HepG2 (cell line): ENCODE measurements around the gene MPC2. TPM values are rescaled to one million over a fixed set of nuclear protein-coding genes. Genes with fewer than 3 reads are reported as not detected.

Experiments
- ATF7 ChIP-seq, 2 experiments: fragments of 450-650 bp in 1 of 2; sonication (generic) in 1 of 2; formaldehyde crosslinking in 1 of 2; IDR thresholded peaks; 2 replicates each; pipeline versions ENCODE4 v1.4.0 to v1.6.1; 2016 to 2020; ENCODE audit warnings: antibody characterized with exemption in 1 of 2, mild to moderate bottlenecking in 1 of 2, missing genetic modification reagents in 1 of 2
- GABPB1 ChIP-seq: IDR thresholded peaks from 2 replicates; pipeline ENCODE4 v1.6.1; 2016; ENCODE audit warnings: mild to moderate bottlenecking, missing genetic modification reagents, moderate library complexity, missing compliant biosample characterization
- KAT8 ChIP-seq: IDR thresholded peaks from 2 replicates; pipeline ENCODE4 v1.6.1; 2016; ENCODE audit warnings: missing genetic modification reagents, missing compliant biosample characterization
- MTF1 ChIP-seq: sonication (generic); formaldehyde crosslinking; IDR thresholded peaks from 2 replicates; pipeline ENCODE4 v1.5.0; 2020; ENCODE audit warnings: missing genetic modification reagents
- PCBP1 ChIP-seq: fragments of 200-400 bp; formaldehyde crosslinking; IDR thresholded peaks from 2 replicates; pipeline ENCODE4 v1.6.1; 2017; ENCODE audit warnings: mild to moderate bottlenecking, low read depth, low read length, borderline replicate concordance
- PHB2 ChIP-seq: fragments of 450-650 bp; IDR thresholded peaks from 2 replicates; pipeline ENCODE4 v1.6.1; 2018; ENCODE audit not compliant: partially characterized antibody
- RXRA ChIP-seq: sonication (generic); formaldehyde crosslinking; IDR thresholded peaks from 2 replicates; pipeline ENCODE4 v1.5.1; 2020; ENCODE audit warnings: missing genetic modification reagents
- TAF15 ChIP-seq: fragments of 200-400 bp; formaldehyde crosslinking; IDR thresholded peaks from one replicate; pipeline ENCODE4 v1.6.1; 2018; ENCODE audit warnings: mild to moderate bottlenecking, low read depth, low read length; ENCODE audit not compliant: poor library complexity, severe bottlenecking
- ZFAT ChIP-seq: sonication (generic); formaldehyde crosslinking; conservative IDR thresholded peaks from 2 replicates; pipeline ENCODE4 v1.8.1; 2023; ENCODE audit warnings: missing genetic modification reagents, inconsistent platforms
- ZFP36 ChIP-seq: fragments of 150-350 bp; IDR thresholded peaks from 2 replicates; pipeline ENCODE4 v1.6.1; 2018; ENCODE audit warnings: borderline replicate concordance, low read length, low read depth; ENCODE audit not compliant: partially characterized antibody
- ZFP36L2 ChIP-seq: sonication (generic); formaldehyde crosslinking; IDR thresholded peaks from 2 replicates; pipeline ENCODE4 v1.4.0; 2020; ENCODE audit warnings: missing genetic modification reagents
- ZNF136 ChIP-seq: sonication (generic); formaldehyde crosslinking; IDR thresholded peaks from 2 replicates; pipeline ENCODE4 v1.8.1; 2022; ENCODE audit warnings: low read depth, mild to moderate bottlenecking, moderate library complexity, missing genetic modification reagents
- ZNF143 ChIP-seq: sonication (generic); formaldehyde crosslinking; IDR thresholded peaks from 2 replicates; pipeline ENCODE4 v1.4.0; 2020; ENCODE audit warnings: missing genetic modification reagents
- ZNF329 ChIP-seq: sonication (generic); formaldehyde crosslinking; IDR thresholded peaks from 2 replicates; pipeline ENCODE4 v1.9.0; 2021; ENCODE audit warnings: low read depth, mild to moderate bottlenecking, missing genetic modification reagents
- ZNF629 ChIP-seq: sonication (generic); formaldehyde crosslinking; conservative IDR thresholded peaks from 2 replicates; pipeline ENCODE4 v1.5.0; 2020; ENCODE audit warnings: missing genetic modification reagents
- ZNF775 ChIP-seq: sonication (generic); formaldehyde crosslinking; IDR thresholded peaks from 2 replicates; pipeline ENCODE4 v1.4.0; 2020; ENCODE audit warnings: missing genetic modification reagents, mild to moderate bottlenecking, moderate library complexity, borderline replicate concordance
- polyA plus RNA-seq, 8 experiments: library from polyadenylated mRNA; depleted of rRNA in 3 of 8; stranded (reverse) in 7 of 8; unstranded in 1 of 8; fragments of >200 nt; fragmentation: Illumina TruSeq in 4 of 8; extraction: Trizol in 4 of 8; gene quantifications; 2 replicates each; pipeline versions ENCODE4 v1.2.1 to v1.2.3, GENCODE V29; 2011 to 2016; ENCODE audit warnings: low read depth in 4 of 8, missing spikeins in 1 of 8, mixed read lengths in 1 of 8; ENCODE audit not compliant: insufficient read depth in 1 of 8
- total RNA-seq, 5 experiments: library from RNA; depleted of rRNA; stranded (reverse); fragments of >200 nt; fragmentation: Illumina TruSeq; extraction: Trizol; gene quantifications; 2 replicates each; pipeline ENCODE4 v1.2.3, GENCODE V29; 2016; ENCODE audit warnings: low read depth in 1 of 5
- TF ChIP-seq, protein P1 (sequence below): sonication (generic); formaldehyde crosslinking; IDR thresholded peaks from 2 replicates; pipeline ENCODE4 v1.8.0; 2022; ENCODE audit warnings: mild to moderate bottlenecking, missing genetic modification reagents
- TF ChIP-seq, protein P2 (sequence below): sonication (generic); formaldehyde crosslinking; IDR thresholded peaks from 2 replicates; pipeline ENCODE4 v1.4.0; 2020; ENCODE audit warnings: missing genetic modification reagents
- TF ChIP-seq, protein P3 (sequence below): IDR thresholded peaks from 2 replicates; pipeline ENCODE4 v1.6.1; 2016; ENCODE audit warnings: control low read depth
- TF ChIP-seq, protein P4 (sequence below): sonication (generic); formaldehyde crosslinking; IDR thresholded peaks from 2 replicates; pipeline ENCODE4 v1.4.0; 2020; ENCODE audit warnings: low read depth, missing genetic modification reagents

MPC2 gene
- total and polyA plus RNA-seq, 2 of the 13 experiments (the other 11 are each of a cell fraction or from before 2014, with no cell fraction given), result 38.8 to 136 TPM

DNA sequence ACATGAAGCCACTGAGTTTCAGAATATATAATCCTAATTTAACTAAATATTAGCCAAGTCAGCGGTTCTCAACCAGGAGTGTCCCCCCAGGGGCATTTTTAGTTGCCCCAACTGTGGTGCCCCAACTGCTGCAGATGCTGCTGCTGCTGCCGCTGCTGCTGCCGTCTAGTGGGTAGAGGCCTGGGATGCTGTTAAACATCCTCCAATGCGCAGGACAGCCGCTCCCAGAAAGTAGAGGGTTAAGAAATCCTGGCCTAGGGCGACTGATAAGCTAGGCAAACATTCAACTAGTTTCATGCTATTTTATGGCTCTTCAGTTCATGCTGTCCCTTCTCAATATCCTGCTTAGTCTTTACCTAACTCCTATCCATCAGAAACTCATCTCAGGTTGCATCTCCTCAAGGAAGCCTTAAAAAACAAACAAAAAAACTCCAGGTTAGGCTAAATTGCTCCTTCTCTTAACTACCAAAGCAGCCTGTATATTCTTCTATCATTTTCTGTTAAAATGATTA is 10.3 kb downstream of the MPC2 start (continued):
- TF ChIP-seq, protein P1, sequence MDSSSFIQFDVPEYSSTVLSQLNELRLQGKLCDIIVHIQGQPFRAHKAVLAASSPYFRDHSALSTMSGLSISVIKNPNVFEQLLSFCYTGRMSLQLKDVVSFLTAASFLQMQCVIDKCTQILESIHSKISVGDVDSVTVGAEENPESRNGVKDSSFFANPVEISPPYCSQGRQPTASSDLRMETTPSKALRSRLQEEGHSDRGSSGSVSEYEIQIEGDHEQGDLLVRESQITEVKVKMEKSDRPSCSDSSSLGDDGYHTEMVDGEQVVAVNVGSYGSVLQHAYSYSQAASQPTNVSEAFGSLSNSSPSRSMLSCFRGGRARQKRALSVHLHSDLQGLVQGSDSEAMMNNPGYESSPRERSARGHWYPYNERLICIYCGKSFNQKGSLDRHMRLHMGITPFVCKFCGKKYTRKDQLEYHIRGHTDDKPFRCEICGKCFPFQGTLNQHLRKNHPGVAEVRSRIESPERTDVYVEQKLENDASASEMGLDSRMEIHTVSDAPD (CRISPR knock-in tag), result no peak
- TF ChIP-seq TAF15 (no peak), ZFP36L2 (CRISPR knock-in tag) (no peak), GABPB1 (no peak), PHB2 (no peak), KAT8 (CRISPR knock-in tag) (peak; percentile 48; the same call in 1 of the 2 replicates), ZNF136 (CRISPR knock-in tag) (no peak), ZNF775 (CRISPR knock-in tag) (no peak), ZNF329 (no peak), PCBP1 (no peak), MTF1 (CRISPR knock-in tag) (no peak), ZNF143 (CRISPR knock-in tag) (no peak), RXRA (0 out of 2 replicates have a peak, but pooled peaks have one; percentile 17), ZFP36 (no peak), ZFAT (CRISPR knock-in tag) (no peak), ZNF629 (no peak), ATF7 (IDR thresholded peaks at IDR 0.05) (no peak), ATF7 (CRISPR knock-in tag; IDR thresholded peaks at IDR 0.05) (no peak)
- TF ChIP-seq, protein P2, sequence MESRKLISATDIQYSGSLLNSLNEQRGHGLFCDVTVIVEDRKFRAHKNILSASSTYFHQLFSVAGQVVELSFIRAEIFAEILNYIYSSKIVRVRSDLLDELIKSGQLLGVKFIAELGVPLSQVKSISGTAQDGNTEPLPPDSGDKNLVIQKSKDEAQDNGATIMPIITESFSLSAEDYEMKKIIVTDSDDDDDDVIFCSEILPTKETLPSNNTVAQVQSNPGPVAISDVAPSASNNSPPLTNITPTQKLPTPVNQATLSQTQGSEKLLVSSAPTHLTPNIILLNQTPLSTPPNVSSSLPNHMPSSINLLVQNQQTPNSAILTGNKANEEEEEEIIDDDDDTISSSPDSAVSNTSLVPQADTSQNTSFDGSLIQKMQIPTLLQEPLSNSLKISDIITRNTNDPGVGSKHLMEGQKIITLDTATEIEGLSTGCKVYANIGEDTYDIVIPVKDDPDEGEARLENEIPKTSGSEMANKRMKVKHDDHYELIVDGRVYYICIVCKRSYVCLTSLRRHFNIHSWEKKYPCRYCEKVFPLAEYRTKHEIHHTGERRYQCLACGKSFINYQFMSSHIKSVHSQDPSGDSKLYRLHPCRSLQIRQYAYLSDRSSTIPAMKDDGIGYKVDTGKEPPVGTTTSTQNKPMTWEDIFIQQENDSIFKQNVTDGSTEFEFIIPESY (CRISPR knock-in tag), result no peak
- TF ChIP-seq, protein P3, sequence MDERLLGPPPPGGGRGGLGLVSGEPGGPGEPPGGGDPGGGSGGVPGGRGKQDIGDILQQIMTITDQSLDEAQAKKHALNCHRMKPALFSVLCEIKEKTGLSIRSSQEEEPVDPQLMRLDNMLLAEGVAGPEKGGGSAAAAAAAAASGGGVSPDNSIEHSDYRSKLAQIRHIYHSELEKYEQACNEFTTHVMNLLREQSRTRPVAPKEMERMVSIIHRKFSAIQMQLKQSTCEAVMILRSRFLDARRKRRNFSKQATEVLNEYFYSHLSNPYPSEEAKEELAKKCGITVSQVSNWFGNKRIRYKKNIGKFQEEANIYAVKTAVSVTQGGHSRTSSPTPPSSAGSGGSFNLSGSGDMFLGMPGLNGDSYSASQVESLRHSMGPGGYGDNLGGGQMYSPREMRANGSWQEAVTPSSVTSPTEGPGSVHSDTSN (CRISPR knock-in tag), result no peak
- TF ChIP-seq, protein P4, sequence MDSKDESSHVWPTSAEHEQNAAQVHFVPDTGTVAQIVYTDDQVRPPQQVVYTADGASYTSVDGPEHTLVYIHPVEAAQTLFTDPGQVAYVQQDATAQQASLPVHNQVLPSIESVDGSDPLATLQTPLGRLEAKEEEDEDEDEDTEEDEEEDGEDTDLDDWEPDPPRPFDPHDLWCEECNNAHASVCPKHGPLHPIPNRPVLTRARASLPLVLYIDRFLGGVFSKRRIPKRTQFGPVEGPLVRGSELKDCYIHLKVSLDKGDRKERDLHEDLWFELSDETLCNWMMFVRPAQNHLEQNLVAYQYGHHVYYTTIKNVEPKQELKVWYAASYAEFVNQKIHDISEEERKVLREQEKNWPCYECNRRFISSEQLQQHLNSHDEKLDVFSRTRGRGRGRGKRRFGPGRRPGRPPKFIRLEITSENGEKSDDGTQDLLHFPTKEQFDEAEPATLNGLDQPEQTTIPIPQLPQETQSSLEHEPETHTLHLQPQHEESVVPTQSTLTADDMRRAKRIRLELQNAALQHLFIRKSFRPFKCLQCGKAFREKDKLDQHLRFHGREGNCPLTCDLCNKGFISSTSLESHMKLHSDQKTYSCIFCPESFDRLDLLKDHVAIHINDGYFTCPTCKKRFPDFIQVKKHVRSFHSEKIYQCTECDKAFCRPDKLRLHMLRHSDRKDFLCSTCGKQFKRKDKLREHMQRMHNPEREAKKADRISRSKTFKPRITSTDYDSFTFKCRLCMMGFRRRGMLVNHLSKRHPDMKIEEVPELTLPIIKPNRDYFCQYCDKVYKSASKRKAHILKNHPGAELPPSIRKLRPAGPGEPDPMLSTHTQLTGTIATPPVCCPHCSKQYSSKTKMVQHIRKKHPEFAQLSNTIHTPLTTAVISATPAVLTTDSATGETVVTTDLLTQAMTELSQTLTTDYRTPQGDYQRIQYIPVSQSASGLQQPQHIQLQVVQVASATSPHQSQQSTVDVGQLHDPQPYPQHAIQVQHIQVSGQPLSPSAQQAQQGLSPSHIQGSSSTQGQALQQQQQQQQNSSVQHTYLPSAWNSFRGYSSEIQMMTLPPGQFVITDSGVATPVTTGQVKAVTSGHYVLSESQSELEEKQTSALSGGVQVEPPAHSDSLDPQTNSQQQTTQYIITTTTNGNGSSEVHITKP (CRISPR knock-in tag), result no peak
